DMS 273 (cell line): ENCODE measurements around the gene VAT1L.

Experiments used
- DNase-seq: peaks from one replicate; lab custom pipeline; 2025; ENCODE audit not compliant: unreplicated experiment; lab: John Stamatoyannopoulos, UW

Gene VAT1L, protein sequence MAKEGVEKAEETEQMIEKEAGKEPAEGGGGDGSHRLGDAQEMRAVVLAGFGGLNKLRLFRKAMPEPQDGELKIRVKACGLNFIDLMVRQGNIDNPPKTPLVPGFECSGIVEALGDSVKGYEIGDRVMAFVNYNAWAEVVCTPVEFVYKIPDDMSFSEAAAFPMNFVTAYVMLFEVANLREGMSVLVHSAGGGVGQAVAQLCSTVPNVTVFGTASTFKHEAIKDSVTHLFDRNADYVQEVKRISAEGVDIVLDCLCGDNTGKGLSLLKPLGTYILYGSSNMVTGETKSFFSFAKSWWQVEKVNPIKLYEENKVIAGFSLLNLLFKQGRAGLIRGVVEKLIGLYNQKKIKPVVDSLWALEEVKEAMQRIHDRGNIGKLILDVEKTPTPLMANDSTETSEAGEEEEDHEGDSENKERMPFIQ

DNA sequence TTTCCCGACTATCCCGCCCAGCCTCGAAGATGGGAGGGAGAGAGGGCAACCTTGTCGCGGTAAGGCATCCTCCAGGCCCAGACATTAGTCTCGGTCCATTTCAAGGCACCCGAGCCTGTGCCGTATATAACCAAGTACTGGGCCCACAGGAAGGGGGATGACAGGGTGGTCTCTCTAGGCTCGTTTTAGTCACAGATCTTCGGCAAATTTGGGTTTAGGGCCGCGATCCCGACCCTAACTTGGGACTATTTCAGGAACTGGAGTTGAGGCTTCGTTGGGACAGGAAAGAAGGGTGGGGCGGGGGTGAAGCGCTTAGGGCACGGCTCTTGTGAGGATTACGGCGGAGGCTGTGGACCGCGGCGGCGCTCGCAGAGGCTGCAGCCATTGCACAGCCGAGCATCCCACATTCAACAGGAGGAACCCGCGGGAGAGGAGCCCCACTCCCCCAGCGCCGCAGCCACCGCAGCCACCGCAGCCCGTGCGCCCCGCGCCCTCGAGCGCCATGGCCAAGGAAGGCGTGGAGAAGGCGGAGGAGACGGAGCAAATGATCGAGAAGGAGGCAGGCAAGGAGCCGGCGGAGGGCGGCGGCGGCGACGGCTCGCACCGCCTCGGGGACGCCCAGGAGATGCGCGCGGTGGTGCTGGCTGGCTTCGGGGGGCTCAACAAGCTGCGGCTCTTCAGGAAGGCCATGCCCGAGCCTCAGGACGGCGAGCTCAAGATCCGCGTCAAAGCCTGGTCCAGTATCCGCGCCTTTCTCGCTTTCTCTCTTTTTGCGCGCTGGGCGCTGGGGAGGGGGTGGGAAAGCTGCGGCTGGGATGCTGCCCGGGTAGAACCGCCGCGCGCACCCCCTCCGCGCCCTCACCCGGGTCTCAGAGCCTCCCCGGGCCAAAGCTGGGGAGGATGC is at the start of gene VAT1L:
Gene VAT1L (plus strand): TSS at position 384 of the 904 bp plus-strand sequence. CDS start 119 bp downstream, at position 503.
- peak; percentile 61 for DNase-seq

DNA sequence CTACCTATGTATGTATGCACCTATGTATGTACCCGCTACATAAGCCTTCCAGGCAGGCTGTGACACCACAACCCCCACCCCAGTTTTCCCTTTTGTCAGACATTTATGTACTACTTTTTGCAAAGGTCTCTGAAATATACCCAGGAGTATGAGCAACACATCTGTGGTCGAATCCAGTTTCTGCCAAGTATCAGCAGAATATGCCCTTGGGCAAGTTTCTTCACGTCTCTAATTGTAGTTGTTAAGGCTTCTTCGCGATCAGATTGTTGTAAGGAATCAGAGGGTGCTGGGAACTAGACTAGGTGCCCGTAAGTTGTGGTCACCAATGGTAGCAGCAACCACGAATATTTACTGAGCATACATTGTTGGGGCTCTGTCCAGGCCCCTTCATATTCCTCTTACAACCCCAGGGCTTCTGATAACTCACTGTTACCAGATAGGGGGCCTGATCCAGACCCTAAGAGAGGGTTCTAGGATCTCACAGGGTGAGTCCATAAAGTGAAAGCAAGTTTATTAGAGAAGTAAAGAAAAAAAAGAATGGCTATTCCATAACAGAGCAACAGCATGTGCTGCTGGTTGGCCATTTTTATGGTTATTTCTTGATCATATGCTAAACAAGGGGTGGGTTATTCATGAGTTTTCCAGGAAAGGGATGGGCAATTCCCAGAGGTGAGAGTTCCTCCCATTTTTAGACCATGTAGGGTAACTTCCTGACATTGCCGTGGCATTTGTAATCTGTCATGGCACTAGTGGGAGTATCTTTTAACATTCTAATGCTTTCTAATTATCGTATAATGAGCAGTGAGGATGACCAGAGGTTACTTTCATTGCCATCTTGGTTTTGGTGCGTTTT is 49.4 kb upstream of the VAT1L start:
- DNase-seq = peak; percentile 28

DNA sequence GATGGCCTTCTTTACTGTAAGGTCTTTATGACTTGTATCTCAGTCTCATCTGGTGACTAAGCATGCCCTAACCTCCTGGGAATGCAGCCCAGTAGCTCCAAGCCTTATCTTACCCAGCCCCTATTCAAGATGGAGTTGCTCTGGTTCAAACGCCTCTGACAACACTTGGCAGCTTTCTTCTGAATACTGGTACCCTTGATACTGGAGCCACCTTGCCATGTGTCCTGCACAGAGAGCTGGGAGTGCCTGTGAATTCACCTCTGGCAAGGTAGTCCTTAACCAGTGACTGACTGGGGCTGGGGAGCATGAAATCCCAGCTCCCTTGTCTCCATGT is 48.8 kb upstream of the VAT1L start:
- no peak for DNase-seq

DNA sequence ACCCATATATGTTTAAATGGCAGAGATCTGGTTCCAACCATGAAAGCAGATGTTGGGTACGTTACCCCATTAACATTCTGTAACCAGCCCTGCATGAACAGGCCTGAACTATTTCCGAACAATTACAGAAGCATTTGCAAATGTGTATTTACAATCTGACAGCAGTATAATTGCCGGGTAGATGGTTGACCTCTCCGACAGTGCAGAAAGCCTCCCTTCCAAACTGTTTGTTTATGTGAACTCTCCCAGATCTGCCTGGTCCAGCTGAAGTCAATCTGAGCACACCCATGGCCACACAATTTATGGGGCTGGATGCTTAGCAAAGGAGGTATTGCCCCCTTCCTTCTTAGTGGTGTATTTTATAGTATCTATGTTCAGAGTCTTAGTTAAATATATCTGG is 44.2 kb upstream of the VAT1L start:
- peak; percentile 17 for DNase-seq

DNA sequence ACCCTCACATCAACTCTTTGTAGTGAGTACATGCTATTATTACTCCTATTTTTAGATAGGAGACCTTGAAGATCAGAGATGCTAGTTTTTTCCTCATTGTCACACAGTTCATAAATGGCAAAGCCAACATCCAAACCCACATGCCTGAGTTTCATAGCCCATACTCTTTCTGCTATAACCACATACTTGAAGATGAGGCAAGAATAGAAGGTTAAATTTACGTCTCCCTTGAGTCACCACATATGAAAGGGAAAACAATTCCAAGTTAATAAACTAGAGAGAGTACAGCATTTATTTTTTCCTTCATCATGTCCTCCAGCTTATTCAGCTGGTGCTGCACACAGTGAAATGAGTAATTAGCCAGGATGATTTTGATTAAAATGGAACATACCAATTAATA is 42.4 kb upstream of the VAT1L start:
- no peak for DNase-seq

DNA sequence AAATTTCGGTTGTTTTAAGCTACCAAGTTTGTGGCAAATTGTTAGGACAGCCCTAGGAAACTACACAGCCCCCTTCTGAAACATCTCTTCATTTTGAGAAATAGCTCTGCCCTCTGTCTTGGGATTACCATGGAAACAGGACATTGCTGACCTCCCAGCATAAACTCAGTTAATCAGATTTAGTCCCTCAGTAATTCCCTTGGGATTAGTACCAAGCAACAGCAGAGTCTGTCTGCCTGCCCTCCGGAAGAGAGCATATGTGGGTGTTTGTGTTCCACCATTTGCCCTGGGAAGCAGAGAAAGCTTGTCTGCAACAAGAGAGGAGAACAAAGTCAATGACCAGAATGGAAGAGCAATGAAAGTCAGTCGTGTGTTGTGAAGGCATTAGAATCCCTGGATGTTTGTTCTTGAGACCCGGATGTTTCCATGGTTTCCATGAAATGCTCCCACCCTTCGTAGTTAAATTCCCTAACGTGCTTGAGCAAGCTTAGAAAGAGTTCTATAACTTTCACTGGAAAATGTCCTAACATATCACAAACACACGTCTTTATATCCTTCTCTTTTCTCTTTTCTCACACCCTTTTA is 39.9 kb upstream of the VAT1L start:
- DNase-seq = no peak

DNA sequence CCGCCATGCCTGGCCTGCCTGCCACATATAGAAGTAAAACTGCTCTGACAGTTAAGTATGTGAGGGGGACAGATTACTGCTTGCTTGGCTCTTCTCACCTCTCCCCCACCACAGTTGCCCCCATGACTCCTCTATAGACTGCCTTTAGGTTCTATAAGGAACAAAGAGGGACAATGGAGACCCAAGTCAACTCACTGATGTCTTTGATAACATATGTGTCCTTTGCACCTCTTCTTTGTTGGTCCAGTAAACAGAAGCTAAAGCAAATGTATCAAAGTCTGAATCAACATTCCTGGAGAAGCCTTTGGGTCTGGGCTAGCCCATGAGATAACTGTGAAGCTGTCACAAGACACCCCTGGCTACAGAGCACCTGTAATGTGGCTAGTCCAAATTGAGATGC is 38.9 kb upstream of the VAT1L start:
- no peak for DNase-seq

DNA sequence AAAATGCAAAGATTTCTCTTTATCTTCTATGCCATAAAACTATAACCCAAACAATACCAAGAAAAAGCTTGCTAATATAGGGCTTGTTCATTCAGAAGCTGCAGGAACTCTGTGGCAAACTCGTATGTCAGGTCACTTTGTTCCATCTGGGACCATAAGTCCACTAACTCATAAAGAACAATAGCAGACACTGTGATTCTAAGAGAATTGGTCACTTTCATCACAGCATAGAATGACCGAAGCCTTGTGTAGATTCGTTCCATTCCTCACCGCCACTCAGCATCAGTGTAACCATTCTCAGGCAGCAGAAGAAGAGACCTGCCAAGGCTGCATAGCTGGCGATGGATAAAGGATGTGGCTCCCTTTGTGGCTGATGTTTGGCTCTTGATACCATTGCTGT is 30.3 kb upstream of the VAT1L start:
- no peak for DNase-seq

DNA sequence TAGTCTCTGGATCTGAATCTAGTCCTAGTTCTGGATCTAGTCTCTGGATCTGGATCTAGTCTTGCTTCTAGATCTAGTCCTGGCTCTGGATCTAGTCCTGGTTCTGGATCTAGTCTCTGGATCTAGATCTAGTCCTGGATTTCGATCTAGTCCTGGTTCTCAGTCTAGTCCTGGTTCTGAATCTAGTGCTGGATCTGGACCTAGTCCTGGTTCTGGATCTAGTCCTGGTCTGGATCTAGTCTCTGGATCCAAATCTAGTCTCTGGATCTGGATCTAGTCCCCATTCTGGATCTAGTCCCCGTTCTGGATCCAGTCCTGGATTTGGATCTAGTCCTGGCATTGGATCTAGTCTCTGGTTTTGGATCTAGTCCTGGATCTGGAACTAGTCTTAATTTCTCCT is 29.9 kb upstream of the VAT1L start:
- no peak for DNase-seq

DNA sequence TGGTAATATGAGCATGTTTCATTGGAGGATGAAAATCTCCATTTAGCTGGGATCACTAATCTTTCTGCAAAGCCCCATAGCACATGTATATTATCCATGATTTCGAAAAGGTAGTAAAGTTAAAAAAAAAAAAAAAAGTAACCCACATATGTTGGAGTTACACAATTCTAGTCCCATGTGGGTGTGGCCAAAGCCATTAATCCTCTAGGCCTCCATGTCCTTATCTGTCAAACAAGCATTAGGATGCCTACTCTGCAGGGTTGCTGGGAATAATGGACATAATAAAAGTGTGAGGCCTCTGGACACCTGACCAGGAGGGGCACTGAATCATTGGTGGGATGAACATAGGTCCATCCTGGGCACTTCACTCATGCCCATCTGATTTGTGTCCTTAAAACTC is 29.2 kb upstream of the VAT1L start:
- no peak for DNase-seq

DNA sequence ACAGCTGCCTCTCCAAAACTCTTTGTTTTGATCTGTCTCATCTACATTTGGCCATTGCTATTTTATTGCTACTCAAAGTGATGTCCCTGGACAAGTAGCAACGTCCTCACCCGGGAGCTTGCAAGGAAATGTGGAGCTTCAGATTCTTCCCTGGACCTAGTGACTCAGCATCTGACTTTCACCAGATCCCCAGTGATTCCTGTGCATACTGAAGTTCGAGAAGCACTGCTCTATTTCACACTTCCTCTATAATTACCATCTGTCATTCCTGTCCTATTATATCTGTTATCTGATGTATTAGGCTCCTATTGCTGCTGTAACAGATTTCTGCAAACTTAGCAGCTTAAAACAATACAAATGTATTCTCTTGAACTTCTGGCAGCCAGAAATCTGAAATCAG is 28.5 kb upstream of the VAT1L start:
- no peak for DNase-seq

DNA sequence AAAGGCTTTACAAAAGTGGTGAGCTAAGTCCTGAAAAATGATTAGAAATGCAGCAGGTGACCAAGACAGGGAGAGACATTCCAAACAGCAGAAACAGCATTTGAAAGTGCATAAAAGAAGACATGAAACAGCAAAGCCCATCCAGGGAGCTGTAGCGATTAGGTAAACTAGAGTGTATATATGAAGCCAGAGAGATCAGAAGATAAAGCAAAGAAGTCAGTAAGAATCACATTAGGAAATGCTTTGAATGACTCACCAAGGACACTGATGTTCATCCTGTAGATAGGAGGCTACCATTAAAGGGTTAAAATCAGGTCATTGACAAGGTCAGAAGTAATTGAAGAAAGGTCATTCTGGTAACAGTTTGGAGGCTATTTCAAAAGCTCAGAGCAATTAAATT is 27.6 kb upstream of the VAT1L start:
- no peak for DNase-seq

DNA sequence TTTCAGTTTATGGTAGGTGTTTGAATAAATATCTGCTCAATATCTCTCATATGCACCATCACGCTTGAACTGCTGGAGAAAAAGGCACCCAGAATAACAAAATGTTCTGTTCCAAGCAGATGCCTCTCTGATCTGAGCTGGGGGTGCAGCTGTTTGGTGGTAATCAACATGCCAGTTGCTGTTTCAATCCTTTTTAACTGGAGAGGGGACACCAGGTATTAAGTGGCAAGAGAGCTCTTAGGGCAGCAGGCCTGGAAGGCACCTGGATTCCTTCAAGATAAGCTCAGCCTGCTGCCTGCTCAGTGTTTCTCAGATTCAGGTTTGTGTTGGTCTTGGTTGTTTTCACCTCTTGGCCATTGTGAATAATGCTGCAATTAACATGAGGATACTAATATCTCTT is 27.2 kb upstream of the VAT1L start:
- DNase-seq = no peak

DNA sequence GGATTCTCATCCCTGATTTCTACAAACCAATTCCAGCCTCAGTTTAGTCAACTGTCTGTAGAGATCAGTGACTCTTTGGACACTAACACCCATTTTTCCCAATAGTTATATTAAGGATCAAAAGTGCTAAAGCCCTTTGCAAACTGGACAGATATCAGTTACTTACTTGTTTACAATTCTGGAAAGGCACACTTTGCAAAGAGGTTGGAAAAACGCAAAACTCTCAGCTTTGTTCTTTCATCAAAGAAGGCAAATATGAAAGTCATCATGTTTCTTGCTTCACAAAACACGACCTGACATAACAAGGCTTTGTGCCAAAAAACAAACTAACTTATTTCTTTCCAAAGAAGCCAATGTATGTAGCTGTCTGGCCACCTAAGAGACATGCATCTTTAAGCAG is 26.1 kb upstream of the VAT1L start:
- DNase-seq = no peak

DNA sequence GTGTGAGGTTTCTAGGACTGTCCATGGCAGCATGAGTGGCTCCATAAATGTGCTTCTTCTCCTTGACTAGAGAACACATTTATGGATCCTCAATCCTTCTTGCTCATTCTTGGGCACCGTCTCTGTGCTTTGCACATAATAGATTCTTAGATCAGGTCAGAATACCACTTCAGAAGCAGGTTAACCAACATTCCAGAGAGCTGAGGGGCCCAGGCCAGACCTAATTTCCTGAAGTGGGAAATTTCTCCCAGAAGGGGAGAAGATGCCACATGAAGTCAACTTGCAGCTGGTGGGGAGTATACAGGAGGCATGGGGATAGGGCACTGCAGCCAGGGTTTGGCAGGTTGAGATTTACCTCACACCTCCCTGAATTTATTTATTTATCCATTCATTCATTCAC is 24.4 kb upstream of the VAT1L start:
- DNase-seq = no peak

DNA sequence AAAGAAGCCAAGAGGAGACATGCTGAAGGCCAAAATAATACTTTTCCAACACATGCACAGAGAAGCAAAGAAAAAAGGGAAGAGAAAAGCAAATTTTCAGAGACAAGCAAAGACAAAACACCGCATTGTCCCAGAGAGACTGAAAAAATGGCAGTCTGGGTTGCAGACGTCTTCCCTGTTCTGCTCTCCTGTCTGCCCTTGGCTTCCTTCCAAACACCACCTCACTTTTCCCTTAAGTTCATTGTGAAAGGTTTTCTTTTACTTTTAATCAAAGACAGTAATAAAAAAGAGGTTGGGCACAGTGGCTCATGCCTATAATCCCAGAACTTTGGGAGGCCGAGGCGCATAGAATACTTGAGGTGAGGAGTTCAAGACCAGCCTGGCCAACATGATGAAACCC is 21.2 kb upstream of the VAT1L start:
- DNase-seq = no peak

DNA sequence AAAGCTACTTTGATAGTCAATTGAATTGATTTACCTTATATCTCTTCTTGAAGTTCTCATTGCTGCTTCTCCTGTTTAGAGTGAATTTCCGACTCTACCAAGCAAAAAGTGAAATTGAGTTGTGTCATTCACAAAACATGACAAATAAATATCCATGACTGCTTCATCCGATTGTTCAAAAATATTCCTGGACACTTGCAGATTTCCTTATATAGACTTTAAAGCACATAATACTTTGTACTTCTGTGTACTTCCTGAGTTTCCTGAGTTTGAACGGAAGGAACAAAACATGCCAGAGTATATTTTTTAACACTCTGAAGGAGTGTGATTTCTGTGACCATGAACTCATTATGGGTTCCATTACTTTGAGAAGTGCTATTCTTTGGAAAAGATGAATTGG is 20.5 kb upstream of the VAT1L start:
- no peak for DNase-seq

DNA sequence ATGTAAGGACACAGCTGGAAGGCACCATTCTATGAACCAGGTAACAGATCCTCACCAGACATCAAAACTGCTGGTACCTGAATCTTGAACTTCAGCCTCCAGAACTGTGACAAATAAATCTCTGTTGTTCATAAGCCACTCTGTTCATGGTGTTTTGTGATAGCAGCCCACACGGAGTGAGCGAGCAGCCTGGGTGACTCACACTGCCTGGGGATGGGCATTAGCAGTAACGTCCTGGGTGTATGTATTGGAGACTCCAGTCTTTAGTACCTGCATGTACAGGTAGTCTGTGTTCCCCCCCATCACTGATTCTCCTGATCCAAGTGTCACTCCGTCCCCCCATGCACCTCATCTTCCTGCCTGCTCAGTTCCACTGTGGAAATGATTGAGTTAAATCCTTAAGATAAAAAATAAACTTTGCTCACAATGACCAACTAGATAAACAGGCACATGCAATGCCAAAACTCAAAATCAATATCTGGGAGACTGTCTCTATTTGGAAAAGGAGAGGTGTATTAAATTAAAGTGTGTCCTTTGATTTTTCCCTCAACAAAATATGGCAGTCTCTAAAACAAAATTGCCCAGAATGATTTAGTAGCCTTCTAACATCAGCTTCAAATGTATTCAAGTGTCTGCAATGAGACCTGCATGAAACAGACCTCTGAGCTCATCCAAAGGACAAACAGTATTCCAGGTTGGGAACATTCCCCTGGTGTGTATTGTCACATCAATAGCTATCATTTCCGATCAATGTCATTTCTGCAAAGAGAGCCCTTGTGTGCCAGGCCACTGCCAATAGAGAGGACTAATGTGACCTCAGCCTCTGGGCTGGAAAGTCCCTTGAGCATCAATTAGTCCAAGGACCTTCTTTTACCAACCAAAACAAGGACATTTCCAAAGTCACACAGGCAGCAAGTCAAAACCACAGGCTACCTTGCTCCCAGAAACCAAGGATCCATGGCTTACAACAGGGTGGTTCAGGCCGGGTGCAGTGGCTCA is 12.2 kb upstream of the VAT1L start:
- no peak for DNase-seq

DNA sequence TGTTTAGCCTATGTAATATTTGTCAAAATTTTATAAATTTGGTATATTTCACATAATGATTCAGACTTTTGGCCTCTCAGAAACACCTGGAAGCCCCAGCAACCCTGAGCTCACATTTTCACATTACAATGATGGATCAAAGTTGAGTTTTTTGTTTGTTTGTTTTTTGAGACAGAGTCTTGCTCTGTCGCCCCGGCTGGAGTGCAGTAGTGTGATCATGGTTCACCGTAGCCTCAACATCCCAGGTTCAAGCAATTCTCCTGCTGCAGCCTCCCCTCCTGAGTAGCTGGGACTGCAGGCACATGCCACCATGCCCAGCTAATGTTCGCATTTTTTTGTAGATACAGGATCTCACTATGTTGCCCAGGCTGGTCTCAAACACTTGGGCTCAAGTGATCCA is 10.6 kb upstream of the VAT1L start:
- DNase-seq = no peak

DNA sequence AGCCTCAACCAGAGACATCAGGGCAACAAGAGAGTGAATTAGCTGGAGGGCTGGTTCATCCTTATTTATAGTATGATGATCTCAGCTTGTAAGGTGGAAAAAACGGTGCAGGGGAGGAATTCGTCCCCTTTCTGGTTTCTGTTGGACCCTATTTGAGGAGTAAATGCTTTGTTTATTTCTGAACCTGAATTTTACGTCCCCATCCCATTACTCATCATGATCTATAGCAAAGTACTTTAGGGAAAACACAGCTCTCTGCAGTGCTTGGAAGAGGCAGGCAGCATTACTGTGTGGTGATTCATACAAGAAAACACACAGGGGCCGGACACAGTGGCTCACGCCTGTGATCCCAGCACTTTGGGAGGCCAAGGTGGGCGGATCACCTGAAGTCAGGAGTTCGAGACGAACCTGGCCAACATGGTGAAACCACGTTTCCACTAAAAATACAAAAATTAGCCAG is 8.0 kb upstream of the VAT1L start:
- no peak for DNase-seq
